ENCODE data around the gene ODF2. TPM values are rescaled to one million over a fixed set of nuclear protein-coding genes. Genes with fewer than 3 reads are reported as not detected.

ODF2 gene
- polyA plus RNA-seq, 1 experiment: 16.8 TPM

Small RNAs within 50 kb of the gene (small RNA-seq; reads per million reads assigned to genes)
- gene RNU7-171P (ENCODE audit: insufficient read length, low read depth): not detected

Other genes with a start within 250 kb of the ODF2 start
- gene GOLGA2, start 180.0 kb upstream of the ODF2 start, polyA plus RNA-seq (2011; rRNA removed): 112 and 121 TPM in 2 replicates
- gene SWI5, start 179.7 kb upstream of the ODF2 start, polyA plus RNA-seq (2011; rRNA removed): 72.2 and 75.8 TPM in 2 replicates
- 15.1 and 20.7 TPM in 2 replicates for gene TRUB2, start 133.6 kb upstream of the ODF2 start, polyA plus RNA-seq (2011; rRNA removed)
- gene COQ4, start 133.2 kb upstream of the ODF2 start, polyA plus RNA-seq (2011; rRNA removed): 19.0 and 24.8 TPM in 2 replicates
- gene SLC27A4, start 115.5 kb upstream of the ODF2 start, polyA plus RNA-seq (2011; rRNA removed): 7.7 and 9.4 TPM in 2 replicates
- gene URM1, start 84.6 kb upstream of the ODF2 start, polyA plus RNA-seq (2011; rRNA removed): 44.7 and 65.1 TPM in 2 replicates
- 54.9 and 72.1 TPM in 2 replicates for gene CERCAM, start 35.1 kb upstream of the ODF2 start, polyA plus RNA-seq (2011; rRNA removed)
- gene GLE1, start 48.7 kb downstream of the ODF2 start, polyA plus RNA-seq (2011; rRNA removed): 21.6 and 27.3 TPM in 2 replicates
- gene SPTAN1, start 96.6 kb downstream of the ODF2 start, polyA plus RNA-seq (2011; rRNA removed): 211 and 275 TPM in 2 replicates
- gene DYNC2I2, start 200.8 kb downstream of the ODF2 start, polyA plus RNA-seq (2011; rRNA removed): 10.9 and 16.7 TPM in 2 replicates
- 193 and 259 TPM in 2 replicates for gene SET, start 233.2 kb downstream of the ODF2 start, polyA plus RNA-seq (2011; rRNA removed)
- 1.7 and 2.2 TPM in 2 replicates for gene PKN3, start 246.5 kb downstream of the ODF2 start, polyA plus RNA-seq (2011; rRNA removed)

Measured in AG04450 (cell line).